Fibroblast of lung (primary cell): Measurements from ENCODE around the gene NPR2. TPM values are rescaled to one million over a fixed set of nuclear protein-coding genes. Genes with fewer than 3 reads are reported as not detected.

Experiments used
- DNase-seq, 2 donors: peaks; one replicate each; pipeline versions ENCODE4 v3.0.0 to v3.0.0-alpha.2; 2010; ENCODE audit warnings: low read depth in 2 of 2
- H2AFZ ChIP-seq: 2 replicates; pipeline ENCODE4 v1.5.1; 2012; ENCODE audit warnings: low read length, control low read depth, inconsistent platforms
- H3K27ac ChIP-seq: 2 replicates; pipeline ENCODE4 v1.5.1; 2011; ENCODE audit warnings: low read length, control low read depth; ENCODE audit not compliant: insufficient read depth
- H3K27me3 ChIP-seq: 2 replicates; pipeline ENCODE4 v1.5.1; 2011; ENCODE audit warnings: mild to moderate bottlenecking, low read length; ENCODE audit not compliant: control insufficient read depth, insufficient read depth
- H3K36me3 ChIP-seq: 2 replicates; pipeline ENCODE4 v1.5.1; 2011; ENCODE audit warnings: low read length; ENCODE audit not compliant: control insufficient read depth, insufficient read depth
- H3K4me1 ChIP-seq: 2 replicates; pipeline ENCODE4 v1.5.1; 2011; ENCODE audit warnings: low read length; ENCODE audit not compliant: control insufficient read depth, insufficient read depth; ENCODE audit errors: extremely low read depth
- H3K4me2 ChIP-seq: 2 replicates; pipeline ENCODE4 v1.5.1; 2011; ENCODE audit warnings: low read length, control low read depth; ENCODE audit not compliant: insufficient read depth; ENCODE audit errors: extremely low read depth
- H3K4me3 ChIP-seq, 4 experiments: fragments of 200-600 bp in 1 of 4; sonication (generic) in 1 of 4; replicated peaks in 1 of 4; 2 replicates each; pipeline ENCODE4 v1.5.1; 2011 to 2016; ENCODE audit warnings: low read length in 4 of 4, low read depth in 3 of 4, mild to moderate bottlenecking in 3 of 4, control low read depth in 2 of 4, inconsistent platforms in 1 of 4, mixed read lengths in 1 of 4; ENCODE audit not compliant: insufficient read depth in 1 of 4; ENCODE audit errors: control extremely low read depth in 1 of 4
- H3K79me2 ChIP-seq: 2 replicates; pipeline ENCODE4 v1.5.1; 2012; ENCODE audit warnings: mild to moderate bottlenecking, low read length, inconsistent platforms; ENCODE audit not compliant: control insufficient read depth, insufficient read depth
- H3K9ac ChIP-seq: 2 replicates; pipeline ENCODE4 v1.5.1; 2011; ENCODE audit warnings: mild to moderate bottlenecking, low read length, control low read depth; ENCODE audit not compliant: insufficient read depth
- H3K9me3 ChIP-seq: 2 replicates; pipeline ENCODE4 v1.5.1; 2012; ENCODE audit warnings: low read depth, low read length; ENCODE audit not compliant: control insufficient read depth, insufficient read depth
- H4K20me1 ChIP-seq: 2 replicates; pipeline ENCODE4 v1.5.1; 2011; ENCODE audit warnings: low read length; ENCODE audit not compliant: control insufficient read depth, insufficient read depth; ENCODE audit errors: extremely low read depth
- EZH2 ChIP-seq: IDR thresholded peaks from 2 replicates; pipeline ENCODE4 v1.5.1; 2012; ENCODE audit warnings: low read length, control low read depth, mild to moderate bottlenecking; ENCODE audit errors: missing control alignments
- polyA plus RNA-seq, 2 donors: library from polyadenylated mRNA; depleted of rRNA in 1 of 2; stranded (reverse) in 1 of 2; unstranded in 1 of 2; fragments of >200 nt; gene quantifications; 2 replicates each; pipeline ENCODE4 v1.2.1, GENCODE V29; 2011 to 2012; ENCODE audit warnings: missing spikeins in 1 of 2
- total RNA-seq: library from RNA; depleted of rRNA; stranded (reverse); fragments of >200 nt; gene quantifications from 2 replicates; pipeline ENCODE4 v1.2.1, GENCODE V29; 2014
- TF ChIP-seq, protein P1 (sequence below), 2 donors: IDR thresholded peaks in 1 of 2; conservative IDR thresholded peaks in 1 of 2; 1 replicate in 1 of 2; 2 replicates in 1 of 2; pipeline ENCODE4 v1.5.1; 2011 to 2012; ENCODE audit warnings: low read length in 2 of 2, control low read depth in 1 of 2, inconsistent platforms in 1 of 2, low read depth in 1 of 2, mild to moderate bottlenecking in 1 of 2

Gene NPR2
- total and polyA plus RNA-seq, 2 donors (not counting 1 experiment from before 2014, with no cell fraction given): 26.3 to 47.4 TPM

DNA sequence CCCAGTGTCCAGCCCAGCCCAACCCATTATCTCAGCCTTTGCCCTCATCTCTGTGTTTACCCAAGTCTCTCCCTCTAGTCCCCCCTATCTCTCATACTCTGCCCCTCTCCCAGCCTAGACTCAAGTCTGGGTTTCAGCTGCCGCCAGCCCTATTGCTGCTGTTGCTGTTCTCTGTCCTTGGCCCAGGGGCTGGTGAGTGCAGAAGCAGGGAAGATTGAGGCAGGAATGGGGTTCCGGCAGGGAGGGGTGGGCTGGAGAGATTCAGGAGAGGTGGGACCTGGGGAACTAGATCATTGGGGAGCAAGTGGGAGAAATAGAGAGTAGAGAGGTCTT lies 38.3 kb downstream of the NPR2 start:
- Histone ChIP-seq H3K27me3 (no peaks in the 10 kb centered on the region), H3K9ac (peak overlapping the region; percentile 82), H3K9me3 (no peaks in the 10 kb centered on the region), H3K4me2 (peak overlapping the region; percentile 95), H4K20me1 (no peaks in the 10 kb centered on the region), H3K79me2 (no peaks in the 10 kb centered on the region), H3K4me1 (peaks cover 5% of the 10 kb centered on the region), H2AFZ (peak overlapping the region; percentile 88), H3K4me3 (peak overlapping the region; percentile 53 to 78 (median 76)), H3K36me3 (no peaks in the 10 kb centered on the region), H3K27ac (peak overlapping the region; percentile 73)
- DNase-seq: no peak
- TF ChIP-seq, protein P1, sequence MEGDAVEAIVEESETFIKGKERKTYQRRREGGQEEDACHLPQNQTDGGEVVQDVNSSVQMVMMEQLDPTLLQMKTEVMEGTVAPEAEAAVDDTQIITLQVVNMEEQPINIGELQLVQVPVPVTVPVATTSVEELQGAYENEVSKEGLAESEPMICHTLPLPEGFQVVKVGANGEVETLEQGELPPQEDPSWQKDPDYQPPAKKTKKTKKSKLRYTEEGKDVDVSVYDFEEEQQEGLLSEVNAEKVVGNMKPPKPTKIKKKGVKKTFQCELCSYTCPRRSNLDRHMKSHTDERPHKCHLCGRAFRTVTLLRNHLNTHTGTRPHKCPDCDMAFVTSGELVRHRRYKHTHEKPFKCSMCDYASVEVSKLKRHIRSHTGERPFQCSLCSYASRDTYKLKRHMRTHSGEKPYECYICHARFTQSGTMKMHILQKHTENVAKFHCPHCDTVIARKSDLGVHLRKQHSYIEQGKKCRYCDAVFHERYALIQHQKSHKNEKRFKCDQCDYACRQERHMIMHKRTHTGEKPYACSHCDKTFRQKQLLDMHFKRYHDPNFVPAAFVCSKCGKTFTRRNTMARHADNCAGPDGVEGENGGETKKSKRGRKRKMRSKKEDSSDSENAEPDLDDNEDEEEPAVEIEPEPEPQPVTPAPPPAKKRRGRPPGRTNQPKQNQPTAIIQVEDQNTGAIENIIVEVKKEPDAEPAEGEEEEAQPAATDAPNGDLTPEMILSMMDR (conservative IDR thresholded peaks at IDR 0.05 in 1 of 2, IDR thresholded peaks at IDR 0.05 in 1 of 2; ENCODE audit: low read depth in 1 of 2, low read length in 2 of 2): no peak
- no peak for TF ChIP-seq EZH2

DNA sequence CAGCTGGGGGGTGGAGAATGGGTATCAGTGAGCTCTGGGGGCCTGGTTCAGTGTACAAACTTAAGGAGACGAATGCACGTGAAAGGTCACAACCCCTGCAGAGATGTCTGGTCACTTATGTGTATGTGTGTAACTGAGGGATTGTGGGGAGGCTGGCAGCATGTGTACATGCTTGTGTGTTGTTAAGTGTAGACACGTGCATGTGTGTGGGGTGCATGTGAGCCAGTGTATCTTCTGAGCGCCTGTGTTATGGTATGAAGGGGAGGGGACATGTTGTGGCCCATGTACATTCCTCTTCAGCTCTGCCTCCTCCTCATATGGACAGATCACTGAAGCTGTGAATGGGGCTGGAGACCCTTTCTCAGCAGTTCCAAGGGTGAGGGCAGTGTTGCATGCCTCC lies 39.6 kb downstream of the NPR2 start:
- DNase-seq: no peak
- Histone ChIP-seq H3K4me1 (peaks cover 5% of the 10 kb centered on the region), H2AFZ (no peak overlapping the region), H3K9ac (no peak overlapping the region), H3K4me3 (peak overlapping the region in 1 of 4 experiments; percentile 22), H3K4me2 (no peak overlapping the region), H4K20me1 (no peaks in the 10 kb centered on the region), H3K79me2 (no peaks in the 10 kb centered on the region), H3K36me3 (no peaks in the 10 kb centered on the region), H3K9me3 (no peaks in the 10 kb centered on the region), H3K27me3 (no peaks in the 10 kb centered on the region), H3K27ac (no peak overlapping the region)
- TF ChIP-seq, protein P1 (conservative IDR thresholded peaks at IDR 0.05 in 1 of 2, IDR thresholded peaks at IDR 0.05 in 1 of 2; ENCODE audit: low read depth in 1 of 2, low read length in 2 of 2): no peak
- TF ChIP-seq EZH2: no peak

DNA sequence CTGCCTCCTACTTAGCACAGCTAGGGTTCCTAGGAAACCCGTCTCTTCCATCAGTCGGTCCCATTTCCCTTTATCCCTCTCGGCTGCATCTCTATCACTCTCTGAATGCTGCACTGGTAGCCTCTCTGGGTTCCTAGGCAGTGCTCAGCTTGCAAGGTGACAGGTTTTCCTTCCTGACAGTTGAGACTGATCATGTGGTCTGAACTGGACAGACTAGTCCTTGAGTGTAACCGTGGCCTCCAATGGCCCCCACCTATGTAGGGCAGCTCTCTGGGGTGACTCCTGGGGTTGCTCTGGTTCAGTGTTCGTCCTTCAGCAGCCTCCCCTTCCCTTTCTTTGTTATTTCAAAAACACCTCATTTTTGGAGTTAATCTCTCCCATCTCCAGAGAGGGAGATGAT lies 41.4 kb downstream of the NPR2 start:
- no peak overlapping the region for H3K4me3 ChIP-seq
- H3K4me2 ChIP-seq: no peak overlapping the region
- no peak overlapping the region for H3K9ac ChIP-seq
- no peak overlapping the region for H2AFZ ChIP-seq
- TF ChIP-seq, protein P1 (conservative IDR thresholded peaks at IDR 0.05 in 1 of 2, IDR thresholded peaks at IDR 0.05 in 1 of 2; ENCODE audit: low read depth in 1 of 2, low read length in 2 of 2): no peak
- TF ChIP-seq EZH2: no peak
- H3K4me1 ChIP-seq: no peaks in the 10 kb centered on the region
- no peaks in the 10 kb centered on the region for H3K9me3 ChIP-seq
- no peak overlapping the region for H3K27ac ChIP-seq
- H3K36me3 ChIP-seq: no peaks in the 10 kb centered on the region
- H4K20me1 ChIP-seq: no peaks in the 10 kb centered on the region
- no peaks in the 10 kb centered on the region for H3K79me2 ChIP-seq
- no peak for DNase-seq
- no peaks in the 10 kb centered on the region for H3K27me3 ChIP-seq
